Bronchial epithelial cell (primary cell): ENCODE data around the gene B3GAT3. TPM values are rescaled to one million over a fixed set of nuclear protein-coding genes. Genes with fewer than 3 reads are reported as not detected.

Source experiments
- DNase-seq: peaks from one replicate; pipeline ENCODE4 v3.0.0-alpha.2; 2010; ENCODE audit warnings: low read depth
- FAIRE-seq: peaks from 2 replicates; lab custom pipeline; 2011; peaks lifted over from hg19 to GRCh38; lab: Jason Lieb, UNC
- H3K27me3 ChIP-seq: 2 replicates; pipeline ENCODE4 v1.5.1; 2011; ENCODE audit warnings: low read length; ENCODE audit not compliant: control insufficient read depth, insufficient read depth
- H3K36me3 ChIP-seq: 2 replicates; pipeline ENCODE4 v1.5.1; 2011; ENCODE audit warnings: low read length; ENCODE audit not compliant: control insufficient read depth, insufficient read depth
- H3K4me3 ChIP-seq: 2 replicates; pipeline ENCODE4 v1.5.1; 2011; ENCODE audit warnings: mild to moderate bottlenecking, low read depth, low read length, control low read depth
- total RNA-seq: library from RNA; depleted of rRNA; stranded (reverse); fragments of >200 nt; gene quantifications from 2 replicates; pipeline ENCODE4 v1.2.1, GENCODE V29; 2014
- TF ChIP-seq, protein P1 (sequence below): IDR thresholded peaks from 2 replicates; pipeline ENCODE4 v1.5.1; 2011; ENCODE audit warnings: mild to moderate bottlenecking, moderate library complexity, low read length, control low read depth, inconsistent platforms; ENCODE audit not compliant: insufficient read depth, severe bottlenecking

Gene B3GAT3
- total RNA-seq, 1 donor from 2014 or later, result 24.2 TPM

DNA sequence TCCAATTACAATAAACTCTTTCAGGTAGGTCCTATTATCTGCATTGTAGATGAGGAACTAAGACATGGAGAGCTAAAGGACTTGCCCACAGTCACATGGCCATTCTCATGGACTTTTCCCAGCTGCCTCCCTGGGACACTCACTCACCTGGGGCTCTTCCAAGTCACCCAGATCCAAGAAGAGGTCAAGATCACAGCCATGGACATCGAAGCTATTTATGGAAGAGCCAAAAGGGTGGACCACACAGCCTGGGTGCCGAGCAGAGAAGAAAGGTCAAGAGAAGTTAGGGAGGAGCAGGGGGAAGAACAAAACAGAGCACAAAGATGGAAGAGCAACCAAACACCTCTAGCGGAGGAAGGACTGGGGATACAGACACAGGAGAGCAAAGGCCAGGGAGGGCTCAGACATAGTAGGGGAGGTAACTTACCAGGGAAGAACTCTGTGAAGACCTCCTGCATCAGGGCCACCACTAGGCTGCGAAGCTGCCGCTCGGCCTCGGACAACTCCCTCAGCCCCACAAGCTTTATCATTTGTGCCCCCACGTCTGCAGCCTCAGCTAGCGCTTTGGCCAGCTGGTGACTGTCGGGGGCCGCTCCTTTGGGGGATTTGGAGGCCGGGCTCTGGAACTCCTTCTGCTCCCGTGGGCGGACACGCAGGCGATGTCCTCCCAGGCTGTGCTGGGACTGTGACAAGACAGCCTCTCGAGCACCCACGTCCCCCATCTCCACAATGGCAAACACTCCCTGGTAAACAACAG, 40.6 kb downstream of the B3GAT3 start:
- no peak for FAIRE-seq
- peaks cover 20% of the 10 kb centered on the region for H3K36me3 ChIP-seq
- TF ChIP-seq, protein P1, sequence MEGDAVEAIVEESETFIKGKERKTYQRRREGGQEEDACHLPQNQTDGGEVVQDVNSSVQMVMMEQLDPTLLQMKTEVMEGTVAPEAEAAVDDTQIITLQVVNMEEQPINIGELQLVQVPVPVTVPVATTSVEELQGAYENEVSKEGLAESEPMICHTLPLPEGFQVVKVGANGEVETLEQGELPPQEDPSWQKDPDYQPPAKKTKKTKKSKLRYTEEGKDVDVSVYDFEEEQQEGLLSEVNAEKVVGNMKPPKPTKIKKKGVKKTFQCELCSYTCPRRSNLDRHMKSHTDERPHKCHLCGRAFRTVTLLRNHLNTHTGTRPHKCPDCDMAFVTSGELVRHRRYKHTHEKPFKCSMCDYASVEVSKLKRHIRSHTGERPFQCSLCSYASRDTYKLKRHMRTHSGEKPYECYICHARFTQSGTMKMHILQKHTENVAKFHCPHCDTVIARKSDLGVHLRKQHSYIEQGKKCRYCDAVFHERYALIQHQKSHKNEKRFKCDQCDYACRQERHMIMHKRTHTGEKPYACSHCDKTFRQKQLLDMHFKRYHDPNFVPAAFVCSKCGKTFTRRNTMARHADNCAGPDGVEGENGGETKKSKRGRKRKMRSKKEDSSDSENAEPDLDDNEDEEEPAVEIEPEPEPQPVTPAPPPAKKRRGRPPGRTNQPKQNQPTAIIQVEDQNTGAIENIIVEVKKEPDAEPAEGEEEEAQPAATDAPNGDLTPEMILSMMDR, result no peak
- no peaks in the 10 kb centered on the region for H3K27me3 ChIP-seq
- DNase-seq, result no peak
- no peak overlapping the region for H3K4me3 ChIP-seq

DNA sequence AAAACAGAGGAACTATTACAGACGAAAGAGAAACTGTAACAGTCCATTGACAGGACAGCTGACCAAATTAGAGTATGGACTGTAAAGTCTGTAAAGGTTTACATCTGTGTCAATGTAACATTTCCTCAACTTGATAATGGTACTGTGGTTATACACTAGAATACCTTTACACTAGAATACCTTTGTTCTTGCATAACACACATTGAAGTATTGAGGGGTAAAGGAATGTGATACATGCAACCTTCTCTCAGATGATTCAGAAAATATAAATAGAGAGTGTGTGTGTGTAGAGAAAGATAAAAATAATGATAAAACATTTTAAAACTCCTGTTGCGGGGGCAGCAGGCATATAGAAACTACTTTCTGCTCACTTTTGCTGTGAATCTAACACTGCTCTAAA, 42.5 kb downstream of the B3GAT3 start:
- H3K27me3 ChIP-seq, result no peaks in the 10 kb centered on the region
- TF ChIP-seq, protein P1, result no peak
- FAIRE-seq (no peak), DNase-seq (no peak)
- H3K4me3 ChIP-seq, result no peak overlapping the region
- peaks cover 18% of the 10 kb centered on the region for H3K36me3 ChIP-seq

DNA sequence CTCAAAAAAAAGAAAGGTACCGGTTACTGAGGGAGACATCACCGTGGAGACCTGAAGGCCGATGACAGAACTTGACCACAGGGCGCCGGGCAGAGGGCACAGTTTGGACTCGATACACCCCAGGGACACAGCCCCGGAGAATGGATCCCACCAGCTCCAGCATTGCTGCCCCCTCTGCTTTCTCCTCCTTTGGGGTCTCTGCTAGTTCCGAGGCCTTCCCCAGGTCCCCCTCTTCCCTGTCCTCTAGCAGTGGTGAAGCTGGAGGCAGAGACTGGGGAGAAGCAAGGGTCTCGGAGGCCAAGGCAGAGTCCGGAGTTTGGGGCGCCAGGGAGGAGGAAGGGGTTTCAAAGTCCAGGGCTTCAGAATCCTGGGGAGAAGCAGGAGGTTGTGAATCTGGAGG, 43.2 kb downstream of the B3GAT3 start:
- no peak overlapping the region for H3K4me3 ChIP-seq
- TF ChIP-seq, protein P1, result no peak
- peaks cover 15% of the 10 kb centered on the region for H3K36me3 ChIP-seq
- no peaks in the 10 kb centered on the region for H3K27me3 ChIP-seq
- DNase-seq (no peak), FAIRE-seq (no peak)

DNA sequence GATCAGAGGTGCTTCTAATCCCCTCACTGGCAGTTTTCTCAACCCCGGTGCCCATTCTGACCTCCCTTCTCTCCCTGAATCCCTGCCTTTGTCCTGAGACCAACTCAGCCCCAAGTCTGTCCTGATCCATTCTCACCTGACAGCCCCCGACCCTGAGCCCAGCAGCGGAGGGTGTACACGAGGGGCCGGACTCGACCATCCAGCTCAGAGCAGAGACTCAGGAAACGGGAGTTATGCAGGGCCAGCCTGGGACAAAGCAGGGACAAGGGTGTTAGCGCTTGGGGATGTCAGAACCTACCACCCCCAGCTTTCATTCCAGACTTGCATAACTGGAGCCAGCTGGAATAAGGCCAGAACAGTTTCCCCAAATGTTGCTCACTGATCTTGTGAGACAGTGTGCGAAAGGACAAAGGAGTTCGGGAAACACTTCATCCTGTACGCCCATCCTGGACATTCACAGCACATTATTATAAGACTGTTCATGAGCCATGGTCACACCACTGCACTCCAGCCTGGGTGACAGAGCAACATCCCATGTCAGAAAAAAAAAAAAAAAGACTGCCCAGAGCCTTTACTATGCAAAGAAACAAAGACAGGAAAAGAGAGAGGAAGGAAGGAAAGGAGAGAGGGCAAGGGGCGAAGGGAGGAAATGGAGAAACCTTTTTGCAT, 44.6 kb downstream of the B3GAT3 start:
- Histone ChIP-seq H3K36me3 (peaks cover 15% of the 10 kb centered on the region), H3K4me3 (no peak overlapping the region), H3K27me3 (no peaks in the 10 kb centered on the region)
- DNase-seq (no peak), FAIRE-seq (no peak)
- TF ChIP-seq, protein P1, result no peak

DNA sequence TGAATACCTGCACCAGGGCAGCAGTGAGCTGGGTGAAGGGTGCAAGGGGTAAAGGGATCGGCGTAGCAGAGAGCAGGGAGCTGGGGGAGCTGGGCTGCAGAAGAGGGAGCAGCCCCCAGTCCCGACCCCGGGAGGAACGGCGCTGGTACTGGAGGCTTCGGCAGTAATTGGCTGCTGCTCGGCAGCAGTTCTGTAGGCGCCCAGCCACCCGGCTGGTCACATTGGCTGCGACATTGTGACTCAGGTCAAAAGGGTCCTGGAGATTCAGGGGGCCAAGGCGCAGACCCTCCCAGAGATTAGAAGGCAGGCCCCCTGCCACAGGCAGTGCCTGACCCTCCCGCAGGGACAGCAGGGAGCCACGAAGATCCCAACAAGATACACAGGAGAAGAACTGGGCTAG, 45.9 kb downstream of the B3GAT3 start:
- DNase-seq (no peak), FAIRE-seq (no peak)
- H3K36me3 ChIP-seq, result peaks cover 24% of the 10 kb centered on the region
- H3K4me3 ChIP-seq, result no peak overlapping the region
- TF ChIP-seq, protein P1, result no peak
- H3K27me3 ChIP-seq, result no peaks in the 10 kb centered on the region
